Neural progenitor cell (in vitro differentiated cells): ENCODE results near the gene CDK4.

ENCODE experiments used
- EZH2 ChIP-seq: fragments of 200-600 bp; sonication (generic); IDR thresholded peaks from 2 replicates; pipeline ENCODE4 v1.6.1; 2017; ENCODE audit warnings: antibody characterized with exemption, mild to moderate bottlenecking, moderate library complexity
- EZH2phosphoT487 ChIP-seq: fragments of 200-600 bp; sonication (generic); IDR thresholded peaks from 2 replicates; pipeline ENCODE4 v1.6.1; 2017; ENCODE audit warnings: antibody characterized with exemption
- TF ChIP-seq, protein P1 (sequence below): fragments of 200-600 bp; sonication (generic); IDR thresholded peaks from 2 replicates; pipeline ENCODE4 v1.5.1; 2017; ENCODE audit warnings: antibody characterized with exemption, mild to moderate bottlenecking

DNA sequence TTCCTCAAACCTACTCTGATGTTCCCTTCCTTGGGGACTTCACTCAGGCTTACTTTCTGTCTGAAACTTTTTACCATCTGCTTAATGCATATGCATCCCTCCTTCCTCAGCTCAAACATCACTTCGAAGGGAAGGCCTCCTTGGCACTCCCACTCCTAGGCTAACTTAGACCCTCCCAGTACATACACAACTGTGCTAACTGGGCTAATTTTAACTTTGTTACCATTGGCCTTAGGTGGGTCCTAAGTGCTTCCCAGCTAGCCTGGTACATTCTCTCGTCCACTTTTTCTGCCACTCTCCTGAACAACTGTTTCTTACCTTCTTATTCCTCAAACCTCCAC lies 24.1 kb upstream of the CDK4 start:
- TF ChIP-seq EZH2 (no peak), EZH2phosphoT487 (no peak)
- TF ChIP-seq, protein P1, sequence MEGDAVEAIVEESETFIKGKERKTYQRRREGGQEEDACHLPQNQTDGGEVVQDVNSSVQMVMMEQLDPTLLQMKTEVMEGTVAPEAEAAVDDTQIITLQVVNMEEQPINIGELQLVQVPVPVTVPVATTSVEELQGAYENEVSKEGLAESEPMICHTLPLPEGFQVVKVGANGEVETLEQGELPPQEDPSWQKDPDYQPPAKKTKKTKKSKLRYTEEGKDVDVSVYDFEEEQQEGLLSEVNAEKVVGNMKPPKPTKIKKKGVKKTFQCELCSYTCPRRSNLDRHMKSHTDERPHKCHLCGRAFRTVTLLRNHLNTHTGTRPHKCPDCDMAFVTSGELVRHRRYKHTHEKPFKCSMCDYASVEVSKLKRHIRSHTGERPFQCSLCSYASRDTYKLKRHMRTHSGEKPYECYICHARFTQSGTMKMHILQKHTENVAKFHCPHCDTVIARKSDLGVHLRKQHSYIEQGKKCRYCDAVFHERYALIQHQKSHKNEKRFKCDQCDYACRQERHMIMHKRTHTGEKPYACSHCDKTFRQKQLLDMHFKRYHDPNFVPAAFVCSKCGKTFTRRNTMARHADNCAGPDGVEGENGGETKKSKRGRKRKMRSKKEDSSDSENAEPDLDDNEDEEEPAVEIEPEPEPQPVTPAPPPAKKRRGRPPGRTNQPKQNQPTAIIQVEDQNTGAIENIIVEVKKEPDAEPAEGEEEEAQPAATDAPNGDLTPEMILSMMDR: no peak
